Measurements from ENCODE around the gene SPATS1. TPM values are rescaled to one million over a fixed set of nuclear protein-coding genes. Genes with fewer than 3 reads are reported as not detected.
"Not testable (repeated sequence)": the region's sequence is repeated elsewhere in the genome, so short reads cannot be mapped to it uniquely, and the experiment has no call there.

Gene SPATS1
- total and polyA plus RNA-seq, 9 donors = 0.25 to 1.4 (median 0.28) TPM; not detected in 6

DNA sequence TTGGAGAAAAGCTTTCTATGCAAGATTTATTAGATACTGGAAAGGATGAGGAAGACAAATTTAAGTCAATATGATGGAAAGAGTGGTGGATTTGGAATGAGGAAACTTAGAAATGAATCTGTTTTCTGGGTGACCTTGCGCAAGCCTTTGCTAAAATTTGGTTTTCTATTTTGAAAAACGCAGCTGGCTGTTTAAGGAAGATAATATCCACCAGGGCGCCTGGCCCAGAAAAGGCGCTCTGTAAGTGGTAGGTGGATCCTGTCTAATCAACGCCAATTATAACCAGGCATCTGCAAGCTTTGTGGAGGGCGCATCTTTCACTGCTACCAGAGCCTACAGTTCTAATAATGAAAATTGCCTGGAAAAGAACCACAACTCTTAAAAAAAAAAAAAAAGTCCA, 398 bp upstream of the SPATS1 start:
- peaks cover 3% of the 10 kb centered on the region for H3K4me1 ChIP-seq (ENCODE audit: insufficient read depth)
- H3K27ac ChIP-seq = peak overlapping the region in 1 of 2 donors; percentile 55
- peak; percentile 16 to 48 (median 28) for DNase-seq
- H3K27me3 ChIP-seq = no peaks in the 10 kb centered on the region
- intact Hi-C loops (cut with DNase I) = no loop called here
- no peaks in the 10 kb centered on the region for H3K36me3 ChIP-seq
- H3K9me3 ChIP-seq = no peaks in the 10 kb centered on the region
- H3K4me3 ChIP-seq = no peak overlapping the region
- WGBS, 3 donors = 8 to 17% (median 9%) methylated on average over 6 of the region's 6 CpGs
- TF ChIP-seq POLR2A (IDR thresholded peaks at IDR 0.05) (no peak), EP300 (IDR thresholded peaks at IDR 0.05) (no peak)
- TF ChIP-seq, protein P1, sequence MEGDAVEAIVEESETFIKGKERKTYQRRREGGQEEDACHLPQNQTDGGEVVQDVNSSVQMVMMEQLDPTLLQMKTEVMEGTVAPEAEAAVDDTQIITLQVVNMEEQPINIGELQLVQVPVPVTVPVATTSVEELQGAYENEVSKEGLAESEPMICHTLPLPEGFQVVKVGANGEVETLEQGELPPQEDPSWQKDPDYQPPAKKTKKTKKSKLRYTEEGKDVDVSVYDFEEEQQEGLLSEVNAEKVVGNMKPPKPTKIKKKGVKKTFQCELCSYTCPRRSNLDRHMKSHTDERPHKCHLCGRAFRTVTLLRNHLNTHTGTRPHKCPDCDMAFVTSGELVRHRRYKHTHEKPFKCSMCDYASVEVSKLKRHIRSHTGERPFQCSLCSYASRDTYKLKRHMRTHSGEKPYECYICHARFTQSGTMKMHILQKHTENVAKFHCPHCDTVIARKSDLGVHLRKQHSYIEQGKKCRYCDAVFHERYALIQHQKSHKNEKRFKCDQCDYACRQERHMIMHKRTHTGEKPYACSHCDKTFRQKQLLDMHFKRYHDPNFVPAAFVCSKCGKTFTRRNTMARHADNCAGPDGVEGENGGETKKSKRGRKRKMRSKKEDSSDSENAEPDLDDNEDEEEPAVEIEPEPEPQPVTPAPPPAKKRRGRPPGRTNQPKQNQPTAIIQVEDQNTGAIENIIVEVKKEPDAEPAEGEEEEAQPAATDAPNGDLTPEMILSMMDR (IDR thresholded peaks at IDR 0.05) = no peak

DNA sequence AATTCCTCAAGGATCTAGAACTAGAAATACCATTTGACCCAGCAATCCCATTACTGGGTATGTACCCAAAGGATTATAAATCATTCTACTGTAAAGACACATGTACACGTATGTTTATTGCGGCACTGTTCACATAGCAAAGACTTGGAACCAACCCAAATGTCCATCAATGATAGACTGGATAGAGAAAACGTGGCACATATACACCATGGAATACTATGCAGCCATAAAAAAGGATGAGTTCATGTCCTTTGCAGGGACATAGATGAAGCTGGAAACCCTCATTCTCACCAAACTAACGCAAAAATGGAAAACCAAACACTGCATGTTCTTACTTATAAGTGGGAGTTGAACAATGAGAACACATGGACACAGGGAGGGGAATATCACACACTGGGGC, 4.4 kb downstream of the SPATS1 start:
- H3K27me3 ChIP-seq; intact Hi-C loops (cut with DNase I): not testable (repeated sequence)

DNA sequence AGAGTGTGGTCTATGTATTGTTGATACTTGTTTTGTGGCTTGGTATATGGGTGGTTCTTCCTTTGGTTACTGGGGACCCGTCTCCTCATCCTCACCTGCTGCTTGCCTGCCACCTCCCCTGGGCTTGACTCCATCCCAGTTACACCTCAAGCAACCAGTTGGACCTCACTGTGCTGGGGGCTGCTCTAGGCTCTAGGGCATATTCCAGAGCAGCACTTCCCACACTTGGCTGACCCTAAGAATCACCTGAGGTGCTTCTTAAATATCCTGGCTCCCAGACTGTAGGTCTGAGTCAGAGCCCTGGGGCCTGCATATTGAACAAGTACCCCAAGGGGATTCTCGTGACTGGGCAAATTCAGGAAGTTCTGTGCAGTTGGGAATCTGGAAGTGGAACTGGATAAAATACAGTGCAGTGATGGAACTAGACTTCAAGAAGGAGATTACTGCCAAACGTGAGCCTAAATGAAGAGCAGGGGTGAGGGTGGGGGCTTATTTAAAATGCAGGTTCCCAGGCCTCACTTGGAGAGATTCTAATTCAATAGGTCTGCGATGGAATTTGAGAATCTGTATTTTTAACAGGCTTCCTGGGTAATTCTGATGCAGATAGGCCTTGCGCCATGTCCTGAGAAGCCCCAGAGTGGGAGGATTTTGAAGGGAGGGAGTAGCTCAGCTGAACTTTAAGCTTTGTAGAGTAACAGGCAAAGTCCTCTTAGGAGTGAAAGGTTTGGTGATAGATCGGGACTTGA, 7.6 kb downstream of the SPATS1 start:
- no peak for DNase-seq
- TF ChIP-seq EP300 (IDR thresholded peaks at IDR 0.05) (no peak), POLR2A (IDR thresholded peaks at IDR 0.05) (no peak)
- TF ChIP-seq, protein P1 (IDR thresholded peaks at IDR 0.05) = no peak
- intact Hi-C loops (cut with DNase I) = no loop called here
- no peaks in the 10 kb centered on the region for H3K27me3 ChIP-seq
- 68 to 75% (median 75%) methylated on average over 6 of the region's 6 CpGs for WGBS, 3 donors
- no peaks in the 10 kb centered on the region for H3K4me1 ChIP-seq (ENCODE audit: insufficient read depth)
- no peak overlapping the region for H3K4me3 ChIP-seq
- no peaks in the 10 kb centered on the region for H3K36me3 ChIP-seq
- H3K9me3 ChIP-seq = no peaks in the 10 kb centered on the region
- no peak overlapping the region for H3K27ac ChIP-seq

More for the DNA sequence above, 4.4 kb downstream of the SPATS1 start:
- not testable (repeated sequence) for H3K27ac ChIP-seq; DNase-seq; H3K4me1 ChIP-seq (ENCODE audit: insufficient read depth); H3K36me3 ChIP-seq; H3K9me3 ChIP-seq; H3K4me3 ChIP-seq
- WGBS, 3 donors = 72 to 81% (median 78%) methylated on average over 4 of the region's 4 CpGs

DNA sequence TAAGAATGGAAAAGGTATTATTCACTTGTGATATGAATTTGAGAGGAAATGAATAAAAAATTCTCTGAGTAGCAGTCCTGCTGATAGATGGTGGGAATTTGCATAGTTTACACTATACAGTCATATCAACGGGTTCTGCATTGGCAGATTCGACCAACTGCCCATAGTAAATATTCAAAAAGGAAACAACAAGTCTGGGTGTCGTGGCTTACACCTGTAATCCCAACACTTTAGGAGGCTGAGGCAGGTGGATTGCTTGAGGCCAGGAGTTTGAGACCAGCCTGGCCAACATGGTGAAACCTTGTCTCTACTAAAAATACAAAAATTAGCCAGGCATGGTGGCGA, 8.2 kb downstream of the SPATS1 start:
- DNase-seq; H3K4me1 ChIP-seq (ENCODE audit: insufficient read depth); H3K9me3 ChIP-seq; H3K27me3 ChIP-seq; H3K27ac ChIP-seq; H3K36me3 ChIP-seq; H3K4me3 ChIP-seq; intact Hi-C loops (cut with DNase I): not testable (repeated sequence)
- 74 to 83% (median 75%) methylated on average over 4 of the region's 4 CpGs for WGBS, 3 donors

DNA sequence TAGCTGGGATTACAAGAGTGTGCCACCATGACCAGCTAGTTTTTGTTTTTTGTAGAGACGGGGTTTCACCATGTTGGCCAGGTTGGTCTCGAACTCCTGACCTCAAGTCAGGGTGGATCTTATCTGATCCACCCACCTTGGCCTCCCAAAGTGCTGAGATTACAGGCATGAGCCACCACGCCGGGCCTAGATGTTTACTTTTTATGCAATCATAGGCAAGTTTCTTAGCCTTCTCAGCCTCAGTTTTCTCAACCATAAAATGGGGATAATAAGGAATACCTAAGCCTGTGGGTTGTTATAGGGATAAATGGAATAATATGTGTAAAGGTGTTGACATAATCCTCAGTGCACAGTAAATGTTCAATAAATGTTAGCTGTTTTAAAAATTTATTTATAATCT, 9.8 kb downstream of the SPATS1 start:
- Histone ChIP-seq H3K4me1 (ENCODE audit: insufficient read depth) (no peaks in the 10 kb centered on the region), H3K9me3 (peaks cover 0 to 2% of the 10 kb centered on the region in 2 donors), H3K27me3 (no peaks in the 10 kb centered on the region), H3K4me3 (no peak overlapping the region), H3K27ac (no peak overlapping the region), H3K36me3 (no peaks in the 10 kb centered on the region)
- WGBS, 3 donors = 82 to 83% (median 82%) methylated on average over 4 of the region's 4 CpGs
- TF ChIP-seq EP300 (IDR thresholded peaks at IDR 0.05) (no peak), POLR2A (IDR thresholded peaks at IDR 0.05) (no peak)
- TF ChIP-seq, protein P1 (IDR thresholded peaks at IDR 0.05) = no peak
- no peak for DNase-seq
- intact Hi-C loops (cut with DNase I) = no loop called here

Data from ovary (tissue), 9 donors.